Prostate gland (tissue), 2 donors: ENCODE results near the gene SLCO3A1. TPM values are rescaled to one million over a fixed set of nuclear protein-coding genes. Genes with fewer than 3 reads are reported as not detected.

Source experiments
- DNase-seq: peaks from one replicate; pipeline ENCODE4 v3.0.0-alpha.2; 2019; ENCODE audit warnings: low spot score
- H3K27ac ChIP-seq, 2 donors: fragments of 200-600 bp; sonication (generic); 2 replicates each; pipeline ENCODE4 v1.5.1; 2017 to 2019
- H3K27me3 ChIP-seq: fragments of 200-600 bp; sonication (generic); replicated peaks from 2 replicates; pipeline ENCODE4 v1.5.1; 2019; ENCODE audit not compliant: insufficient read depth
- H3K36me3 ChIP-seq, 2 donors: fragments of 200-600 bp; sonication (generic); 1 replicate in 1 of 2; 2 replicates in 1 of 2; pipeline versions ENCODE4 v1.5.1 to v1.8.1; 2017 to 2019
- H3K4me1 ChIP-seq: fragments of 200-600 bp; sonication (generic); replicated peaks from 2 replicates; pipeline ENCODE4 v1.5.1; 2019
- H3K4me3 ChIP-seq, 2 donors: fragments of 200-600 bp; sonication (generic); 2 replicates each; pipeline ENCODE4 v1.5.1; 2017 to 2019
- H3K9me3 ChIP-seq: fragments of 200-600 bp; sonication (generic); 2 replicates; pipeline ENCODE4 v1.5.1; 2017
- POLR2A ChIP-seq: fragments of 450-650 bp; IDR thresholded peaks from one replicate; pipeline ENCODE4 v1.6.1; 2016; ENCODE audit warnings: antibody characterized with exemption, mild to moderate bottlenecking
- POLR2AphosphoS5 ChIP-seq: sonication (generic); formaldehyde crosslinking; IDR thresholded peaks from one replicate; pipeline ENCODE4 v1.6.1; 2017; ENCODE audit warnings: antibody characterized with exemption
- WGBS: methylation state at CpG from one replicate; pipeline ENCODE4 v1.1.5; 2018; 5-methylcytosine and 5-hydroxymethylcytosine counted together
- intact Hi-C: fragments of 100-400 bp; cut with DNase I; formaldehyde crosslinking; loops from one replicate; pipeline ENCODE4 v1.14.2; 2022
- total RNA-seq, 2 donors: library from RNA; depleted of rRNA; stranded (reverse); fragments of >200 nt; gene quantifications; one replicate each; pipeline ENCODE4 v1.1.0, GENCODE V29; 2016
- TF ChIP-seq, protein P1 (sequence below), 4 experiments: fragments of 200-600 bp in 2 of 4; fragments of 450-650 bp in 2 of 4; sonication (generic) in 2 of 4; IDR thresholded peaks; 1 replicate in 3 of 4; 2 replicates in 1 of 4; pipeline ENCODE4 v1.5.1; 2016 to 2019; ENCODE audit warnings: antibody characterized with exemption in 4 of 4, mild to moderate bottlenecking in 2 of 4, moderate library complexity in 2 of 4

Gene SLCO3A1
- total RNA-seq, 2 donors from 2014 or later = 7.4 to 35.3 TPM

DNA sequence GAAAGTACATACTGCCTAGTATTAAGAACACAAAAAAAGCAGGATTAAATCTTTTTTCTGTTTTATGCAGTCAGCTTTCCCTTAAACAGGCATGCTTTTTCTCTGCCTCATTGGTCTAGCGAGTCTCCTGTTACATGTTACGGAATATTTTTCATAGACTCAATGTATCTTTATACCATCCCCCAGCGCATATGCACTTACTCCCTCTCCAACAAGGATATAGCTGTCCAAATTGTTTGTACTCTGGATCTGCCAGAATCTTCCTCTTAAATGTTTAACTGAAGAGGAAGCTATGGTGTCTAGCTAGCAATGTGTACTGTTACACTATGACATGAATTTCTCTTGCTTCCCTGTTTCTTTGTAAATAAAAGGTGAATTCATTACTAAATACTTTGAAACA, 9.2 kb upstream of the SLCO3A1 start:
- DNase-seq = no peak
- no peaks in the 10 kb centered on the region for H3K4me1 ChIP-seq
- no peaks in the 10 kb centered on the region for H3K27me3 ChIP-seq
- TF ChIP-seq POLR2AphosphoS5 (no peak), POLR2A (no peak)
- TF ChIP-seq, protein P1, sequence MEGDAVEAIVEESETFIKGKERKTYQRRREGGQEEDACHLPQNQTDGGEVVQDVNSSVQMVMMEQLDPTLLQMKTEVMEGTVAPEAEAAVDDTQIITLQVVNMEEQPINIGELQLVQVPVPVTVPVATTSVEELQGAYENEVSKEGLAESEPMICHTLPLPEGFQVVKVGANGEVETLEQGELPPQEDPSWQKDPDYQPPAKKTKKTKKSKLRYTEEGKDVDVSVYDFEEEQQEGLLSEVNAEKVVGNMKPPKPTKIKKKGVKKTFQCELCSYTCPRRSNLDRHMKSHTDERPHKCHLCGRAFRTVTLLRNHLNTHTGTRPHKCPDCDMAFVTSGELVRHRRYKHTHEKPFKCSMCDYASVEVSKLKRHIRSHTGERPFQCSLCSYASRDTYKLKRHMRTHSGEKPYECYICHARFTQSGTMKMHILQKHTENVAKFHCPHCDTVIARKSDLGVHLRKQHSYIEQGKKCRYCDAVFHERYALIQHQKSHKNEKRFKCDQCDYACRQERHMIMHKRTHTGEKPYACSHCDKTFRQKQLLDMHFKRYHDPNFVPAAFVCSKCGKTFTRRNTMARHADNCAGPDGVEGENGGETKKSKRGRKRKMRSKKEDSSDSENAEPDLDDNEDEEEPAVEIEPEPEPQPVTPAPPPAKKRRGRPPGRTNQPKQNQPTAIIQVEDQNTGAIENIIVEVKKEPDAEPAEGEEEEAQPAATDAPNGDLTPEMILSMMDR (IDR thresholded peaks at IDR 0.05) = no peak
- H3K4me3 ChIP-seq = no peak overlapping the region
- H3K9me3 ChIP-seq = no peaks in the 10 kb centered on the region
- H3K27ac ChIP-seq = no peak overlapping the region
- intact Hi-C loops = no loop called here
- WGBS = 71% methylated on average over 3 of the region's 3 CpGs
- no peaks in the 10 kb centered on the region for H3K36me3 ChIP-seq

DNA sequence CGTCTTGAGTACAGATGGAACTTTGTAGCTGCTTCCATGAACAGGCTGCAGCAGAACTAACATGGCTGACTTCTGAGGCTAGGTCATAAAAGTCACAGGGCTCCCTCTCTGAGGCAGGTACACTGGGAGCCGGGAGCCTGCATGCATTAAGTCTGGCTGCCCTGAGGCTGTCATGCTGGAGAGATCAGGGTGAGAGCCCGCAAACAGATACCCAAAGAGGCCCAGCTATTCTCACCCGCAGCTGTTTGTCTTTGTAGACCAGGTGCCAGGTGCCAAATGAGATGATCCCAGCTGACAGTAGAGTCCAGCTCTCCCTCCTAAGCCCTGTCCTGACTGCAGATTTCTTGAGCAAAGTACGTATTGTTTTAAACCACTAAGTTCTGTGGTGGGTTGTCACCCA, 8.6 kb upstream of the SLCO3A1 start:
- WGBS = 71% methylated on average over 5 of the region's 5 CpGs
- intact Hi-C loops = no loop called here

DNA sequence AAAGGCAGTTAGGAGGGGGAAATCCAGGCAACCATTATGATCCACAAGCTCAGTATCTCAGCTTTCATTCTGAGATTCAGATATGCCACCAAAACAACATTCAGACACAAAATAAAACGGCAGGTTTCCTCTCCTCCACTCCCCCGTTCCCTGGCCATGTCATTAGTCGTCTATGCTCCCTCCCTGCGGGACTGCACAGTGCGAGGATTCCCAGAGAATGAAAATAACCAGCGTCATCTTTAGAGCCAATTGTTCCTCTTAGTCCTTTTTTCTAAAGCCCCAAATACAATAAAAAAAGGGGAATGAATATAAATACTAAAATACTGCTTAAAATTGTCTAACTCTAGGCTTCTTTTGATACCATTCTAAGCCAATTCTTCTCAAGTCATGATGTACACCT, 7.8 kb upstream of the SLCO3A1 start:
- H3K4me3 ChIP-seq = no peak overlapping the region
- no peak overlapping the region for H3K27ac ChIP-seq
- no peaks in the 10 kb centered on the region for H3K27me3 ChIP-seq
- 50% methylated on average over 6 of the region's 6 CpGs for WGBS
- intact Hi-C loops = no loop called here
- no peaks in the 10 kb centered on the region for H3K36me3 ChIP-seq
- no peaks in the 10 kb centered on the region for H3K4me1 ChIP-seq
- TF ChIP-seq, protein P1 (IDR thresholded peaks at IDR 0.05) = no peak
- no peak for TF ChIP-seq POLR2A
- no peak for TF ChIP-seq POLR2AphosphoS5
- no peaks in the 10 kb centered on the region for H3K9me3 ChIP-seq
- DNase-seq = no peak

More for the DNA sequence above, 8.6 kb upstream of the SLCO3A1 start:
- Histone ChIP-seq H3K4me3 (no peak overlapping the region), H3K27me3 (no peaks in the 10 kb centered on the region), H3K9me3 (no peaks in the 10 kb centered on the region), H3K4me1 (no peaks in the 10 kb centered on the region), H3K36me3 (no peaks in the 10 kb centered on the region), H3K27ac (no peak overlapping the region)
- DNase-seq = no peak
- TF ChIP-seq POLR2A (no peak), POLR2AphosphoS5 (no peak)
- TF ChIP-seq, protein P1 (IDR thresholded peaks at IDR 0.05) = no peak

DNA sequence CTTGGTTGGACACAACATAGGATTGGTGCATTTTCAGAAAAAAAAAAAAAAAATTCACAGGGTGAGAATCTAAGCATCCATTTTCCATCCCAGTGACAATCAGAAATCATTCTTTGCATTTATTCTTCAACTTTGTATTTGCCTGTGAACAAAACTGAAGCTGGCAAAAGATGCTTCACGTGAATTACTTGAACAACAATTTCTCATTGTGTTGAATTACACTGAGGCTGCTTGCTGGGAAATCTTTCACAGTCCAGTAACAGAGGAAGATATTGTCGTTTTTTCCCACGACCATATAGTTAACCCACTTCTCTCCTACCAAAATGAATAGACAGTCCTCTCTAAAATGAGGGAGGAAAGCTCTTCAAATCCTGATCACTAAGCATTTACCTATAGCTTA, 4.3 kb upstream of the SLCO3A1 start:
- intact Hi-C loops = no loop called here
- Histone ChIP-seq H3K4me1 (no peaks in the 10 kb centered on the region), H3K9me3 (no peaks in the 10 kb centered on the region), H3K4me3 (no peak overlapping the region), H3K36me3 (no peaks in the 10 kb centered on the region), H3K27ac (no peak overlapping the region), H3K27me3 (no peaks in the 10 kb centered on the region)
- DNase-seq = no peak
- 67% methylated on average over 3 of the region's 3 CpGs for WGBS
- TF ChIP-seq, protein P1 (IDR thresholded peaks at IDR 0.05) = no peak
- no peak for TF ChIP-seq POLR2A
- TF ChIP-seq POLR2AphosphoS5 = no peak

DNA sequence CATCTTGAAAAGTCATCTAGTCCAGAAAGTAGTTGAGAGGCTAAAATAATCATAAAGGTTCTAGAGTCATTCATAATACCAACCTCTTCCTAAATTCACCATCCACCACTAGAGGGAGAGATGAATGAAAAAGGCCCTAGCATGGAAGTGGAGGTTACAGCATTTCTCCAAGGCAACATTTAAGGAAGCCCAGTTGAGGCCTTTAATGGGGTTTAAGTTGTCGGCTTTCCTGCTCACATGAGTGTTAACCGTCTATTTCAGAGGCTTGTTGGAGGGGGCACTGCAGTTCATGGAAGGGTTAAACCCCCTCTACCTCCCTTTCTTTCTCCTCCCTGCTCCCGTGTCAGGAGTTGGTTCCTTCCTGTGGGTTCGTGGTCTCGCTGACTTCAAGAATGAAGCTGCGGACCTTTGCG, 3.8 kb upstream of the SLCO3A1 start:
- Histone ChIP-seq H3K4me1 (no peaks in the 10 kb centered on the region), H3K27me3 (no peaks in the 10 kb centered on the region), H3K27ac (no peak overlapping the region), H3K36me3 (no peaks in the 10 kb centered on the region), H3K9me3 (no peaks in the 10 kb centered on the region), H3K4me3 (no peak overlapping the region)
- WGBS = 87% methylated on average over 7 of the region's 7 CpGs
- DNase-seq = no peak
- intact Hi-C loops = loop anchor here (5.0 kb wide), 1 partner anchor 93 kb away; no protein-coding TSS in a partner anchor
- TF ChIP-seq, protein P1 (IDR thresholded peaks at IDR 0.05) = peak in 3 of 4 experiments; percentile 20 to 59 (median 33)
- no peak for TF ChIP-seq POLR2AphosphoS5
